SU-DHL-6 (cell line): ENCODE results near the gene DCHS1.

Experiments
- H2AFZ ChIP-seq: fragments of 200-600 bp; sonication (generic); 2 replicates; pipeline ENCODE4 v1.6.1; 2014; ENCODE audit warnings: low read depth, mild to moderate bottlenecking, moderate library complexity, mixed read lengths, antibody characterized with exemption, low read length; ENCODE audit not compliant: severe bottlenecking
- H3F3A ChIP-seq: fragments of 200-600 bp; shearing (Covaris generic); 2 replicates; pipeline ENCODE4 v1.6.0; 2016; ENCODE audit warnings: antibody characterized with exemption, mild to moderate bottlenecking; ENCODE audit not compliant: insufficient read depth
- H3K27ac ChIP-seq: fragments of 200-600 bp; sonication (generic); 2 replicates; pipeline ENCODE4 v1.5.1; 2016; ENCODE audit warnings: low read depth, mild to moderate bottlenecking, low read length, moderate library complexity, mixed read lengths
- H3K27me3 ChIP-seq: fragments of 200-600 bp; sonication (generic), shearing (Covaris generic); 2 replicates; pipeline ENCODE4 v1.6.0; 2014; ENCODE audit warnings: mild to moderate bottlenecking, low read length
- H3K36me3 ChIP-seq: fragments of 200-600 bp; sonication (generic); 2 replicates; pipeline ENCODE4 v1.6.1; 2014; ENCODE audit warnings: mild to moderate bottlenecking, low read length, mixed read lengths
- H3K4me2 ChIP-seq: fragments of 300-600, 200-600 bp; shearing (Covaris generic), sonication (generic); 2 replicates; pipeline ENCODE4 v1.6.0; 2014; ENCODE audit warnings: low read length, low read depth, mild to moderate bottlenecking; ENCODE audit not compliant: poor library complexity, severe bottlenecking
- H3K4me3 ChIP-seq: fragments of 200-600 bp; sonication (generic); 2 replicates; pipeline ENCODE4 v1.5.1; 2014; ENCODE audit warnings: antibody characterized with exemption, low read length, mild to moderate bottlenecking, mixed read lengths; ENCODE audit not compliant: insufficient read depth, poor library complexity, severe bottlenecking
- H3K79me2 ChIP-seq: fragments of 200-600 bp; sonication (generic); 2 replicates; pipeline ENCODE4 v1.6.1; 2014; ENCODE audit warnings: mild to moderate bottlenecking, low read length, moderate library complexity; ENCODE audit not compliant: insufficient read depth
- H3K9ac ChIP-seq: fragments of 200-600 bp; sonication (generic); 2 replicates; pipeline ENCODE4 v1.7.0; 2014; ENCODE audit warnings: mild to moderate bottlenecking, low read length
- H3K9me2 ChIP-seq: fragments of 200-600 bp; sonication (generic); replicated peaks from 2 replicates; pipeline ENCODE4 v1.6.1; 2014; ENCODE audit warnings: low read length; ENCODE audit not compliant: insufficient read depth
- H3K9me3 ChIP-seq: fragments of 200-600 bp; sonication (generic); 2 replicates; pipeline ENCODE4 v1.6.1; 2014; ENCODE audit warnings: low read length, mixed read lengths; ENCODE audit not compliant: insufficient read depth
- H4K20me1 ChIP-seq: fragments of 200-600 bp; sonication (generic); 2 replicates; pipeline ENCODE4 v1.6.1; 2014; ENCODE audit warnings: low read depth, mild to moderate bottlenecking, antibody characterized with exemption, low read length, moderate library complexity, mixed read lengths
- CTCF ChIP-seq: fragments of 200-600 bp; sonication (generic); IDR thresholded peaks from one replicate; pipeline ENCODE4 v1.5.1; 2017; ENCODE audit warnings: antibody characterized with exemption, mild to moderate bottlenecking, low read length, moderate library complexity; ENCODE audit not compliant: insufficient read depth, poor library complexity, severe bottlenecking
- EZH2phosphoT487 ChIP-seq: fragments of 200-600 bp; sonication (generic), shearing (Covaris generic); conservative IDR thresholded peaks from 2 replicates; pipeline ENCODE4 v1.6.1; 2018; ENCODE audit warnings: mild to moderate bottlenecking, antibody characterized with exemption, low read length, moderate library complexity, mixed read lengths

The DCHS1 gene

GRCh38 chr11:6579681-6580080, 75.9 kb downstream of the DCHS1 start:
- Histone ChIP-seq H3K27ac (no peak overlapping the region), H2AFZ (no peak overlapping the region), H3K9ac (no peak overlapping the region), H3K27me3 (no peaks in the 10 kb centered on the region), H3F3A (no peaks in the 10 kb centered on the region), H3K4me2 (no peak overlapping the region), H4K20me1 (no peaks in the 10 kb centered on the region), H3K9me3 (peaks cover 7% of the 10 kb centered on the region; the same call in 1 of the 2 replicates), H3K36me3 (0 out of 2 replicates have a peak, but pooled peaks cover 13% of the 10 kb centered on the region), H3K4me3 (no peak overlapping the region), H3K79me2 (no peaks in the 10 kb centered on the region), H3K9me2 (no peaks in the 10 kb centered on the region)
- TF ChIP-seq EZH2phosphoT487 (no peak), CTCF (no peak)

DNA sequence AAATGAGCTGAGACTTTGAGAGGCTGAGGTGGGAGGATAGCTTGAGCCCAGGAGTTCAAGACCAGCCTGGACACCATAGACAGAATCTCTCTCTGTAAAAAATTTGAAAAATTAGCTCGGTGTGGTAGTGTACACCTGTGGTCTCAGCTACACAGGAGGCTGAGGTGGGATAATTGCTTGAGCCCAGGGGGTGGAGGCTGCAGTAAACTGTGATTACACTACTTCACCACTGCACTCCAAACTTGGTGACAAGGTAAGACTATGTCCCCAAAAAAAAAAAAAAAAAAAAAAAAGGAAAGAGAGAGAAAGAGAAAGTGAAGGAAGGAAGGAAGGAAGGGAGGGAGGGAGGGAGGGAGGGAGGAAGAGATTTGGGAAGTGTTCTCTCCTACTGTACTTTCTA, 77.5 kb downstream of the DCHS1 start:
- Histone ChIP-seq H2AFZ (no peak overlapping the region), H3K4me2 (no peak overlapping the region), H4K20me1 (no peaks in the 10 kb centered on the region), H3K4me3 (no peak overlapping the region), H3K27ac (no peak overlapping the region), H3K9ac (no peak overlapping the region), H3K9me2 (no peaks in the 10 kb centered on the region), H3F3A (no peaks in the 10 kb centered on the region), H3K27me3 (no peaks in the 10 kb centered on the region), H3K36me3 (0 out of 2 replicates have a peak, but pooled peaks cover 5% of the 10 kb centered on the region), H3K79me2 (no peaks in the 10 kb centered on the region), H3K9me3 (no peaks in the 10 kb centered on the region)
- no peak for TF ChIP-seq EZH2phosphoT487
- TF ChIP-seq CTCF = no peak

- H3F3A ChIP-seq = no peaks in the 10 kb centered on the region
- no peaks in the 10 kb centered on the region for H3K9me2 ChIP-seq
- H3K9me3 ChIP-seq = no peaks in the 10 kb centered on the region
- no peak overlapping the region for H3K4me3 ChIP-seq
- H3K4me2 ChIP-seq = no peak overlapping the region
- TF ChIP-seq CTCF (no peak), EZH2phosphoT487 (no peak)
- no peak overlapping the region for H3K9ac ChIP-seq
- no peaks in the 10 kb centered on the region for H3K36me3 ChIP-seq
- H2AFZ ChIP-seq = no peak overlapping the region
- no peaks in the 10 kb centered on the region for H3K79me2 ChIP-seq
- no peak overlapping the region for H3K27ac ChIP-seq
- no peaks in the 10 kb centered on the region for H3K27me3 ChIP-seq
- H4K20me1 ChIP-seq = no peaks in the 10 kb centered on the region
Observed at GRCh38 chr11:6576471-6577373, 78.9 kb downstream of the DCHS1 start.
